SK-N-SH (cell line): Measurements from ENCODE around the gene DBH.

Experiments used
- CHD2 ChIP-seq: fragments of 150-350 bp; IDR thresholded peaks from 2 replicates; pipeline ENCODE4 v1.6.1; 2018; ENCODE audit warnings: low read length; ENCODE audit not compliant: partially characterized antibody
- EZH2phosphoT487 ChIP-seq: fragments of 200-600 bp; sonication (generic); IDR thresholded peaks from 2 replicates; pipeline ENCODE4 v1.6.1; 2017; ENCODE audit warnings: low read depth, mixed run types, mild to moderate bottlenecking, antibody characterized with exemption, moderate library complexity, borderline replicate concordance
- FOXJ3 ChIP-seq: sonication (generic); formaldehyde crosslinking; IDR thresholded peaks from 2 replicates; pipeline ENCODE4 v1.5.1; 2020; ENCODE audit warnings: mild to moderate bottlenecking, missing genetic modification reagents
- GATA2 ChIP-seq: sonication (generic); formaldehyde crosslinking; IDR thresholded peaks from 2 replicates; pipeline ENCODE4 v1.5.0; 2020; ENCODE audit warnings: mild to moderate bottlenecking, missing genetic modification reagents
- MEF2A ChIP-seq: IDR thresholded peaks from 2 replicates; pipeline ENCODE4 v1.4.0; 2012; ENCODE audit warnings: low read depth, borderline replicate concordance
- POLR2AphosphoS5 ChIP-seq: IDR thresholded peaks from 2 replicates; pipeline ENCODE4 v1.6.1; 2012; ENCODE audit warnings: low read depth, low read length
- SIN3A ChIP-seq: IDR thresholded peaks from 2 replicates; pipeline ENCODE4 v1.6.1; 2012; ENCODE audit warnings: low read depth, mild to moderate bottlenecking, low read length, moderate library complexity, borderline replicate concordance
- SMC3 ChIP-seq: IDR thresholded peaks from 2 replicates; pipeline ENCODE4 v1.6.1; 2012; ENCODE audit warnings: low read depth, low read length, improper control_type of control experiment
- TF ChIP-seq, protein P1 (sequence below): IDR thresholded peaks from 2 replicates; pipeline ENCODE4 v1.4.0; 2012; ENCODE audit warnings: low read depth
- TF ChIP-seq, protein P2 (sequence below): fragments of 200-600 bp; sonication (generic); IDR thresholded peaks from 2 replicates; pipeline ENCODE4 v1.6.1; 2017; ENCODE audit warnings: antibody characterized with exemption, mild to moderate bottlenecking, moderate library complexity

DNA sequence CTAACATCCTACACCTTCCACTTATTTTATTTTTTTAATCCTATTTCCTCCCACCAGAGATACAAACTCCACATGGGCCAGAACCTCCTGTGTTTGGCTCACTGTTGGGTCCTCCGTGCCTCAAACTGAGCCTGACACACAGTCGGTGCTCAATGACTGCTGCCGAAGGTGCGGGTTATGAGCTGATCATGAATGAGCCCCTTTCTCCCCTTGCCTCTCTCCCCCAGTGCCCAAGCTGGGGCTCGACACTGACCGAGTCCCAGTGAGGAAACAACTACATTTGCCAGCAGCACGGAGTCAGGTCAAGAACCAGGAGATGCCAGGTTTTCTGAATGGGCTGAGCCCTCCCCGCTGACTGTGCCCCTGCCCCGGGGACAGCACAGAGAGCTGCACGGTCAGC, 57.0 kb downstream of the DBH start:
- TF ChIP-seq SIN3A (no peak), CHD2 (no peak), POLR2AphosphoS5 (no peak), GATA2 (CRISPR knock-in tag) (no peak), EZH2phosphoT487 (no peak), MEF2A (no peak), SMC3 (no peak), FOXJ3 (CRISPR knock-in tag) (no peak)
- TF ChIP-seq, protein P1, sequence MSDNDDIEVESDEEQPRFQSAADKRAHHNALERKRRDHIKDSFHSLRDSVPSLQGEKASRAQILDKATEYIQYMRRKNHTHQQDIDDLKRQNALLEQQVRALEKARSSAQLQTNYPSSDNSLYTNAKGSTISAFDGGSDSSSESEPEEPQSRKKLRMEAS, result no peak
- TF ChIP-seq, protein P2, sequence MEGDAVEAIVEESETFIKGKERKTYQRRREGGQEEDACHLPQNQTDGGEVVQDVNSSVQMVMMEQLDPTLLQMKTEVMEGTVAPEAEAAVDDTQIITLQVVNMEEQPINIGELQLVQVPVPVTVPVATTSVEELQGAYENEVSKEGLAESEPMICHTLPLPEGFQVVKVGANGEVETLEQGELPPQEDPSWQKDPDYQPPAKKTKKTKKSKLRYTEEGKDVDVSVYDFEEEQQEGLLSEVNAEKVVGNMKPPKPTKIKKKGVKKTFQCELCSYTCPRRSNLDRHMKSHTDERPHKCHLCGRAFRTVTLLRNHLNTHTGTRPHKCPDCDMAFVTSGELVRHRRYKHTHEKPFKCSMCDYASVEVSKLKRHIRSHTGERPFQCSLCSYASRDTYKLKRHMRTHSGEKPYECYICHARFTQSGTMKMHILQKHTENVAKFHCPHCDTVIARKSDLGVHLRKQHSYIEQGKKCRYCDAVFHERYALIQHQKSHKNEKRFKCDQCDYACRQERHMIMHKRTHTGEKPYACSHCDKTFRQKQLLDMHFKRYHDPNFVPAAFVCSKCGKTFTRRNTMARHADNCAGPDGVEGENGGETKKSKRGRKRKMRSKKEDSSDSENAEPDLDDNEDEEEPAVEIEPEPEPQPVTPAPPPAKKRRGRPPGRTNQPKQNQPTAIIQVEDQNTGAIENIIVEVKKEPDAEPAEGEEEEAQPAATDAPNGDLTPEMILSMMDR, result no peak
